Activated CD4-positive, alpha-beta T cell treated with anti-CD3 and anti-CD28 coated beads for 36 hours (primary cell): ENCODE measurements around the gene DAAM2. TPM values are rescaled to one million over a fixed set of nuclear protein-coding genes. Genes with fewer than 3 reads are reported as not detected.
A peak's percentile ranks its signal among the peaks of the same experiment; 100 is the strongest.

Experiments used
- ATAC-seq: fragments of 200-7000 bp; cut with Tn5 transposase; one replicate; pipeline ENCODE4 v1.10.0; 2021; ENCODE audit warnings: mild to moderate bottlenecking, moderate library complexity
- CTCF ChIA-PET: fragments of 350-600 bp; sonication (Branson Sonifier 250); formaldehyde crosslinking; loops from one replicate; lab custom pipeline; 2021; ENCODE audit warnings: antibody characterized with exemption; lab: Charles Lee
- POLR2A ChIA-PET: fragments of 350-600 bp; sonication (Branson Sonifier 250); formaldehyde crosslinking; loops from one replicate; lab custom pipeline; 2021; ENCODE audit warnings: antibody characterized with exemption, inconsistent platforms; lab: Charles Lee
- DNase-seq: peaks from one replicate; pipeline ENCODE4 v3.0.0-alpha.2; 2020
- H3K27ac Mint-ChIP-seq: one replicate; pipeline ENCODE4 v1.8.0; 2021; ENCODE audit warnings: mixed read lengths
- H3K27me3 Mint-ChIP-seq: one replicate; pipeline ENCODE4 v1.8.0; 2021; ENCODE audit warnings: mixed read lengths
- H3K36me3 Mint-ChIP-seq: one replicate; pipeline ENCODE4 v1.8.0; 2021; ENCODE audit warnings: low read depth, mixed read lengths
- H3K4me1 Mint-ChIP-seq: one replicate; pipeline ENCODE4 v1.8.0; 2021; ENCODE audit warnings: mixed read lengths
- H3K4me3 Mint-ChIP-seq: one replicate; pipeline ENCODE4 v1.8.0; 2021; ENCODE audit warnings: mild to moderate bottlenecking, moderate library complexity, mixed read lengths
- H3K9me3 Mint-ChIP-seq: one replicate; pipeline ENCODE4 v1.8.0; 2021; ENCODE audit warnings: low read depth, mixed read lengths
- intact Hi-C, 2 experiments: fragments of 100-400 bp; cut with DNase I in 1 of 2; cut with micrococcal nuclease in 1 of 2; formaldehyde crosslinking; loops; one replicate each; pipeline versions ENCODE4 v1.14.2 to v1.15.1; 2022 to 2024; cut with DNase I, micrococcal nuclease
- total RNA-seq, 2 experiments: library from RNA; stranded (reverse); gene quantifications; one replicate each; pipeline ENCODE4 v1.2.3, GENCODE V29; 2021

The DAAM2 gene
- total RNA-seq, 2 experiments from 2014 or later: not detected

DNA sequence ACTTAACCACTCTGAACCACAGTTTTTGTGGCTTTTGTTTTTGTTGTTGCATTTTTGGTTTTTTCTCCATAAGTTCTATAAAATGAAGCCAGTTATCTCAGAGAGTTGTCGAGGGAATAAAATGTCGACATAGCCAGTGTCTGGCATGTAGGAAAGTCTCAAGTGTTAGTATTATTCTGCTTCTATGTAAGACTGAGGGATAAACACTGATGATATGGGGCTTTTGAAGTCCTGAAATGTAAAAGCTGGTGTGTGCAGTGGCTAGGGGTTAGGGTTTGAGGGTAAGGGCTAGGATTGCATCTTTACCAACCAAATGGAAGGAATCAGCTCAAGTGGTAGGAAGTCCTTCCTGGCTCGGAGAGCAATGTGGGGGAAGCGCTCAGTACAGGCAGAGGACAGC, 59.2 kb downstream of the DAAM2 start:
- Mint-ChIP-seq H3K4me3 (no peak overlapping the region), H3K27ac (no peak overlapping the region), H3K9me3 (no peaks in the 10 kb centered on the region), H3K27me3 (peaks cover 7% of the 10 kb centered on the region), H3K4me1 (no peaks in the 10 kb centered on the region), H3K36me3 (no peaks in the 10 kb centered on the region)
- ChIA-PET CTCF (interaction anchor here (1.0 kb wide), 1 partner anchor 15 kb away, joined by 5 read pairs; no protein-coding TSS in a partner anchor), POLR2A (interaction anchor here (0.5 kb wide), 1 partner anchor 18 kb away, joined by 6 read pairs; no protein-coding TSS in a partner anchor)
- ATAC-seq: no peak
- intact Hi-C loops: no loop called here
- no peak for DNase-seq

DNA sequence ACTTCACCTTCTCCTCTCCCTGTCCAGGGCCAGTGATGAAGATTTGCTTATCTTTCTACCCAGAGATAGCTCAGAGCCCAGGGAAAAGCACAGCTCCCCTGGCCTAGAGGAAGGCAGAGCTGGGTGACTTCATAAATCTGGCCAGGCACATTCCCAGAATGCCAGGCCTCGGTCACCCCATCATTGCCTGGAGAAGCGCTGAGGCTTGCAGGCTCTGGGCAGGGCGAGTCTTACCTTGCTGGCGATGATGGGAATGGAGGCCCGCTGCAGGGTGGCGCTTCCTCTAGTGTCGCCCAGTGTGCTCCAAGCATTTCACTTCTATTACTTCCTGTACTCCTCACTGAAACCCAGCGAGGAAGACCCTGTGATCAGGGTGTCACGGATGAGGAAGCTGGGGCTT, 60.1 kb downstream of the DAAM2 start:
- no peak overlapping the region for H3K4me3 Mint-ChIP-seq
- H3K27me3 Mint-ChIP-seq: peaks cover 7% of the 10 kb centered on the region
- ATAC-seq: no peak
- H3K4me1 Mint-ChIP-seq: no peaks in the 10 kb centered on the region
- H3K36me3 Mint-ChIP-seq: no peaks in the 10 kb centered on the region
- CTCF ChIA-PET: interaction anchor here (0.8 to 5.2 kb wide), 2 partner anchors 11 to 13 kb away, joined by 3 to 30 read pairs; no protein-coding TSS in a partner anchor
- no peak overlapping the region for H3K27ac Mint-ChIP-seq
- intact Hi-C loops: no loop called here
- DNase-seq: no peak
- POLR2A ChIA-PET: no interaction called here
- H3K9me3 Mint-ChIP-seq: no peaks in the 10 kb centered on the region

DNA sequence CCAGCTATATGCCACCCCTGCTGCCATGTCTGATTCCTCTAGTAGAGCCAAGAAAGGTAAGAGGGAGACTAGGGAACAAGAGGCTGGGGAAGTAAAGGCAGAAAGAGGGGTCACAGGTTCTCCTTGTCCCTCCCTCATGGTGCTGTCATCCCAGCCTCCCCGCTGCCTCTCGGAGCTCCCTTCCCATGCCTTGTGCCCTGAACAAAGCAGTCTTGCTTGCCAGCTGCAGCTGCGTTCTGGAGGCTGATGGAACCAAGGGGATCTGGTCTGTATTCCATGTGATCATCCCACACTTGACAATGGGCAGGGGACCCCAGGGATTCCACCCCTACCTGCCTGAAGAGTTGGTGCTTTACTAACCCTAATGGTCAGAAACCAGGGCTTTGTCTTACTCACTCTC, 61.4 kb downstream of the DAAM2 start:
- POLR2A ChIA-PET: no interaction called here
- ATAC-seq (no peak), DNase-seq (no peak)
- Mint-ChIP-seq H3K27ac (no peak overlapping the region), H3K27me3 (peaks cover 10% of the 10 kb centered on the region), H3K36me3 (no peaks in the 10 kb centered on the region), H3K9me3 (no peaks in the 10 kb centered on the region), H3K4me3 (no peak overlapping the region), H3K4me1 (no peaks in the 10 kb centered on the region)
- CTCF ChIA-PET: interaction anchor here (0.5 to 5.2 kb wide), 2 partner anchors 12 to 153 kb away, joined by 4 to 30 read pairs; no protein-coding TSS in a partner anchor
- intact Hi-C loops: no loop called here

DNA sequence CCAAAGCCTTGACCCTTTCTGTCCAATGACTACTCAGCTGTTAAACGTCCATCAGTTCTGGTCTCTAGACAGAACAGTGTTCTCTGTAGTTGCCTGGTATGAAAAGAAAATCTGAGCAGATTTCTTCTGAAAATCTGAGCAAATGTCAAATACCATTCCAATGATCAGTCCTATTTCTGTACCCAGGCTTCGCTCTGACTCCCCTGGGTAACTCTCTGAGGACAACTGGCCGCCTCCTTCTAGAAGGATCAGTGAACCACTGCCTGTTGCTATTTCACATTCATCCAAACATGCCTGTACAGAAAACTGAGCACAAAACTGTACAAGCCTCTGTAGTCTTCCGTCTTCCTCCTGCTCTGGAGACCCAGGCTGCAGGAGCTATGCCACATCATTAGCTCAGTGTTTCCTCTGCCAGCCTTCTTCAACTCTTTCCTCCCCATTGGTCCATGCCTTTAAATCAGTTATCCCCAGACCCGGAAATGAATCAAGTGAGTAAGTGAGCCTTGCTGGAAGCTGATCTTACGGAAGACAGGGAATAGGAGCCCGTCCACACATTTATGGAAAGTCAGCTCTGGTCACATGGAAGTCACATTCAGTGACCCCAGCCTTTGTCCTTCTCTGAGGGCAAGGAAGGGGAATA, 63.3 kb downstream of the DAAM2 start:
- no peaks in the 10 kb centered on the region for H3K4me1 Mint-ChIP-seq
- ATAC-seq (no peak), DNase-seq (no peak)
- H3K36me3 Mint-ChIP-seq: no peaks in the 10 kb centered on the region
- POLR2A ChIA-PET: no interaction called here
- H3K9me3 Mint-ChIP-seq: no peaks in the 10 kb centered on the region
- H3K4me3 Mint-ChIP-seq: no peak overlapping the region
- CTCF ChIA-PET: interaction anchor here (5.2 kb wide), 1 partner anchor 10 kb away, joined by 30 read pairs; no protein-coding TSS in a partner anchor
- no peak overlapping the region for H3K27ac Mint-ChIP-seq
- intact Hi-C loops: no loop called here
- peaks cover 7% of the 10 kb centered on the region for H3K27me3 Mint-ChIP-seq

DNA sequence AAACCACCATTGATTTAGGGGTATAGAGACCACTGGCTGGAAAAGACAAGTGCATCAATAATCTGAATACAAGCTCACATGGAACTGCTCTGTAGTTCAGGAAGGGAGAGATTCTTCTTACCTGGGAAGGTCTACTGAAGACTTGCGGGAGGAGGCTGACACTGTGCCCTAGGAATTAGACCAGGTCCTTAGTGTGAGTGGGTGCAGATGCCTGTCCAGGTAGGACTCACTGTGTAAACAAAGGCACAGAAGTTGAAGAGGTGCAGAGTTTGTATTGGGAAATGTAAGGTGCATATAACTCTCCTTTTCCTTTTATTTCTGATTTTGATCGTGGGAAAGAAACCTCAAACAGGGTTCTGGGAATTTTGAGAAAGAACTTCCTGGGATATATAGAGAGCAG, 66.8 kb downstream of the DAAM2 start:
- Mint-ChIP-seq H3K36me3 (no peaks in the 10 kb centered on the region), H3K9me3 (no peaks in the 10 kb centered on the region), H3K27me3 (peaks cover 5% of the 10 kb centered on the region), H3K27ac (no peak overlapping the region), H3K4me3 (no peak overlapping the region), H3K4me1 (no peaks in the 10 kb centered on the region)
- ATAC-seq: no peak
- CTCF ChIA-PET: no interaction called here
- POLR2A ChIA-PET: no interaction called here
- intact Hi-C loops: no loop called here
- no peak for DNase-seq

DNA sequence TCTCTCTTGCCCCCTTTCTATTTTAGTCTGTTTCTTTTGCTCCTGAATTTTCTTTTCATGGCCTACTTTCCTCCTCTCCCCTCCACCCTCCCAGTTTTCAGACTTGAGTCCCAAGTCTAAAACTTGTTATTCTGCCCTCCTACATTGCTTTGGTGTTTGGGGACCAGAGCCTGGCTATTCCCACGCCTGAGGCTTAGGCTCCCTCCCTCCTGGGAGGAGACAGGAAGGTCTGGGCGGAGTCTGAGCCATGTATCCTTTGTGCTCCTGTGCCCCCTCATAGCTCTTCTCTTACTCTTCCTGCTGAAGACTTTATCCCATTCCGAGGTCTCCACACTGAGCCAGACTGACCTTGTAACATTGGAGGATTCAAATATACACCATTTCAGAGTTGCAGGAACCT, 69.5 kb downstream of the DAAM2 start:
- Mint-ChIP-seq H3K27ac (no peak overlapping the region), H3K36me3 (no peaks in the 10 kb centered on the region), H3K4me3 (no peak overlapping the region), H3K4me1 (no peaks in the 10 kb centered on the region), H3K27me3 (peaks cover 7% of the 10 kb centered on the region), H3K9me3 (no peaks in the 10 kb centered on the region)
- intact Hi-C loops: loop anchor here (10.0 kb wide), 2 partner anchors 497 to 517 kb away; no protein-coding TSS in a partner anchor
- ChIA-PET POLR2A (no interaction called here), CTCF (no interaction called here)
- ATAC-seq (no peak), DNase-seq (no peak)

DNA sequence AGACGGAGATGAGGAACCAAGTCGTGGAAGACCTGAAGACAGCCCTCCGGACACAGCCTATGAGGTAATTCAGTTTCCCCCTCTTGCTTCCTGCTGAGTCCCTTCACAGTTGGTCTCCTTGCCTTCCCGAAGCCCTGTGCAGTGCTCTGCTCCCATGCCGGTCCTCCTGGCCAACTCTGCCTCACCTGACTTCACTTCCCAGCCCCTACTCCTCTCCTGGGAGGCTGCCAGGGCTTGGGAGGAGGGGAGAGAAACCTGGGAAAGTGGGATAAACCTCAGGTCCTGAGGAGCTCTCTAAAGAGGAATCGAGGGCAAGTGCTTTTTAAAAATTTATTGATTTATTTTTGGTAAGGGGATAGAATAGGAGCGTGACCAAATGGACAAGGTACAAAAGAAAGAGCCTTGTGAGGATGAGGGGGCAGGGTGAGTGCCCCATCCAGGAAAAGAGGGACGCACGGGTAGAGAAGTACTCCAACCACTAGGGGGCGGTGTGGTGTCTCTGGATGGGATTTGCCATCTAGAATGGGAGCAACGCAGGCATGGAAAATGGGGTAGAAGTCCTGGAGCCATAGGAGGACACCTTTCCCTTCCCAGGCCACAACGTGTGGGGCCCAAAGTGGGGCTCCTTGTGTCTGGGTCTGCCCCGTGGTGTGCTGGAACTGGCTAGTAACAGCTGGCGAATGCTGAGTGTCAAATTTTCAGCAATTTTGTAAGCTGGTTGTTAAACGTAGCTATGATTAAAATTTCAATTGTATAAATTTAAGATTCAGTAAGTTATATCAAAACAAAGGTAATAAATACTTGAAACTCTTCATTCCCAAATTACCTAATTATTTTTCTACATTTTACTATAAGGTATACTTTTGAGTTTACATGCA, 73.1 kb downstream of the DAAM2 start:
- Mint-ChIP-seq H3K9me3 (no peaks in the 10 kb centered on the region), H3K27me3 (peaks cover 4% of the 10 kb centered on the region), H3K4me1 (no peaks in the 10 kb centered on the region), H3K4me3 (no peak overlapping the region), H3K36me3 (no peaks in the 10 kb centered on the region), H3K27ac (no peak overlapping the region)
- ChIA-PET POLR2A (interaction anchor here (0.7 kb wide), 1 partner anchor 610 kb away, joined by 3 read pairs; no protein-coding TSS in a partner anchor), CTCF (interaction anchor here (0.5 to 3.9 kb wide), 16 partner anchors 11 to 826 kb away, joined by 3 to 30 read pairs (median 3); no protein-coding TSS in a partner anchor)
- intact Hi-C loops: loop anchor here (1.0 to 10.0 kb wide), 3 partner anchors 443 to 520 kb away; no protein-coding TSS in a partner anchor
- ATAC-seq (peak; percentile 44), DNase-seq (peak; percentile 83)

DNA sequence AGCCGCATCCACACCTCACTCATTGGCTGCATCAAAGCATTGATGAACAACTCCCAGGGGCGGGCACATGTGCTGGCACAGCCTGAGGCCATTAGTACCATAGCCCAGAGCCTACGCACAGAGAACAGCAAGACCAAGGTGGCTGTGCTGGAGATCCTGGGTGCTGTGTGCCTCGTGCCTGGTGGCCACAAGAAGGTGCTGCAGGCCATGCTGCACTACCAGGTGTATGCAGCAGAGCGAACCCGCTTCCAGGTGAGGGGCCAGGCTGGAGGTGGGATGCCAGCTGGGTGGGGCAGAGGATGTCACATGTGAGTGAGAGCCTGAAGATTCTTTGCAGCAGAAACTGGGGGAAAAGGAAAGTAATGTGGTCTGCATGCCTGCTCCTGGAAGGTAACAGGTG, 75.4 kb downstream of the DAAM2 start:
- peak; percentile 7 for DNase-seq
- intact Hi-C loops: loop anchor here (2.0 to 10.0 kb wide), 3 partner anchors 441 to 523 kb away; no protein-coding TSS in a partner anchor
- Mint-ChIP-seq H3K4me1 (no peaks in the 10 kb centered on the region), H3K36me3 (no peaks in the 10 kb centered on the region), H3K27ac (no peak overlapping the region), H3K4me3 (no peak overlapping the region), H3K27me3 (peaks cover 4% of the 10 kb centered on the region), H3K9me3 (no peaks in the 10 kb centered on the region)
- ChIA-PET POLR2A (no interaction called here), CTCF (interaction anchor here (1.1 to 3.9 kb wide), 2 partner anchors 13 to 26 kb away, joined by 3 to 30 read pairs; no protein-coding TSS in a partner anchor)
- ATAC-seq: no peak

DNA sequence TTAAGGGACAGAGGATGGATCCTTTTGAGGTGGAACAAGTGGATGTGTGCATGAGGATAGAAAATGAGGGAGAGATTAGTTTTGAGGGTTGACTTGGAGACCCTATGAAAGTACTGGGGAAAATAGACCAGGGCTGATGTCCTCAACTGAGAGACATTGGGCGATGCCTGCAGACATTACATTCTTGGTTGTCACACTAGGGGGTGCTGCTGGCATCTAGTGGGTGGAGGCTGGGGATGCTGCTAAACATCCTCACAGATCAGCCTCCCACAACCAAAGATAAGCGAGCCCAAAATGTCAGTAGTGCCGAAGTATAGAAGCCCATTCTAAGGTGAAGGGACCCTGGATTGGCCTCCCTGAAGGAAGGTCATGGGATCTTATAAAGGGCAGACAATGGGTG, 78.8 kb downstream of the DAAM2 start:
- Mint-ChIP-seq H3K27me3 (no peaks in the 10 kb centered on the region), H3K9me3 (no peaks in the 10 kb centered on the region), H3K27ac (no peak overlapping the region), H3K4me1 (no peaks in the 10 kb centered on the region), H3K4me3 (no peak overlapping the region), H3K36me3 (no peaks in the 10 kb centered on the region)
- intact Hi-C loops: no loop called here
- ATAC-seq (no peak), DNase-seq (peak; percentile 24)
- CTCF ChIA-PET: interaction anchor here (0.7 kb wide), 1 partner anchor 80 kb away, joined by 3 read pairs; no protein-coding TSS in a partner anchor
- POLR2A ChIA-PET: no interaction called here

DNA sequence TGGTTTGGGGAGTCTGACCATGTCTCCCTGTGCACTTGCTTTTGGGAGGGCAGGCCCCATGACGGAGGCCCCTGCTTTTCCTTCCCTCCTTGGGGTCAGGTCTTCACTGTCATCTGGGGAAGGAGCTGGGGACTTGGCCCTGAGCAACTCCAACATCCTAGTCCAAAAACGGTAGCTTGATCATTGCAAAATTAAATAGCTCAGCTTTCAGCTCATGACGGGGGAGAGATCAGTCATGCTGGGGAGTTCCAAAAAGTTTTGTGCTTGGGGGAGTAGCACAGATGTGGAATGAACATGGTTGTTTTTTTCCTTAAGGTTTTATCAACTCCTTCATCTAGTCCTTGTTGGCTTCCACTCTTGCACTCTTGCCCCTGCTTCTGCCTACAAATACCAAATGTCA, 81.3 kb downstream of the DAAM2 start:
- CTCF ChIA-PET: interaction anchor here (0.7 kb wide), 1 partner anchor 147 kb away, joined by 3 read pairs; no protein-coding TSS in a partner anchor
- H3K27me3 Mint-ChIP-seq: no peaks in the 10 kb centered on the region
- H3K4me3 Mint-ChIP-seq: no peak overlapping the region
- no peak for ATAC-seq
- H3K4me1 Mint-ChIP-seq: no peaks in the 10 kb centered on the region
- DNase-seq: no peak
- intact Hi-C loops: no loop called here
- no peaks in the 10 kb centered on the region for H3K36me3 Mint-ChIP-seq
- POLR2A ChIA-PET: no interaction called here
- H3K27ac Mint-ChIP-seq: no peak overlapping the region
- no peaks in the 10 kb centered on the region for H3K9me3 Mint-ChIP-seq

DNA sequence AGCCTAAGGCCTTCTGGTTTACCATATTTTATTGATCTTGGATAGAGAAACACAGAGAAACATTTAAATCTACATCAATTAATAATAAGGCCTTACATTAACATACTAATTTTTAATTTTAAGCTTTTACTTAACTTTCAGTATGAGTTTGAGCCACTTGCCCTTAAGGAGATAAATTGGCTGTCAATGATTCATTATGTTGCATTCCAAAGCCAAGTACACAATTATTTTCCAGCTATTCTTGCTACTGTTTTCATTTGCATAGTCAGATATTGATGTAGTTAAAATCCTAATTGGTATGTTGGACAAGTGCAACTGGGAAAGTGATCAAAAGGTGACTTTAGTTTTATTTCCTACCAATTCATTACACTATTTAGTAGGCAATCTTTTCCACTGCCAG, 83.9 kb downstream of the DAAM2 start:
- no peaks in the 10 kb centered on the region for H3K27me3 Mint-ChIP-seq
- DNase-seq: no peak
- H3K4me3 Mint-ChIP-seq: no peak overlapping the region
- no peaks in the 10 kb centered on the region for H3K9me3 Mint-ChIP-seq
- no peaks in the 10 kb centered on the region for H3K36me3 Mint-ChIP-seq
- ATAC-seq: no peak
- intact Hi-C loops: no loop called here
- no peaks in the 10 kb centered on the region for H3K4me1 Mint-ChIP-seq
- H3K27ac Mint-ChIP-seq: no peak overlapping the region
- ChIA-PET CTCF (interaction anchor here (0.7 kb wide), 1 partner anchor 10 kb away, joined by 3 read pairs; no protein-coding TSS in a partner anchor), POLR2A (interaction anchor here (0.6 kb wide), 1 partner anchor 545 kb away, joined by 3 read pairs; no protein-coding TSS in a partner anchor)
